CD4-positive, alpha-beta memory T cell (primary cell): ENCODE measurements around the gene CMTM6. TPM values are rescaled to one million over a fixed set of nuclear protein-coding genes. Genes with fewer than 3 reads are reported as not detected.

Source experiments
- CTCF ChIA-PET: fragments of 350-600 bp; sonication (Branson Sonifier 250); formaldehyde crosslinking; loops from one replicate; lab custom pipeline; 2021; ENCODE audit warnings: inconsistent platforms; ENCODE audit not compliant: partially characterized antibody; lab: Charles Lee
- POLR2A ChIA-PET: fragments of 350-600 bp; sonication (Branson Sonifier 250); formaldehyde crosslinking; loops from one replicate; lab custom pipeline; 2021; ENCODE audit not compliant: partially characterized antibody; lab: Charles Lee
- DNase-seq, 5 donors: peaks; one replicate each; pipeline versions ENCODE4 v3.0.0 to v3.0.0-alpha.2; 2020 to 2022; ENCODE audit warnings: mixed read lengths in 1 of 5
- H3K27ac ChIP-seq: one replicate; pipeline ENCODE4 v1.7.0; 2013; ENCODE audit warnings: low read depth, low read length
- H3K27me3 ChIP-seq: 2 replicates; pipeline ENCODE4 v1.7.0; 2013; ENCODE audit warnings: mild to moderate bottlenecking, low read length, moderate library complexity; ENCODE audit not compliant: insufficient read depth
- H3K36me3 ChIP-seq: 2 replicates; pipeline ENCODE4 v1.7.0; 2013; ENCODE audit warnings: mild to moderate bottlenecking, low read length, moderate library complexity; ENCODE audit not compliant: insufficient read depth
- H3K4me1 ChIP-seq: 2 replicates; pipeline ENCODE4 v1.7.0; 2013; ENCODE audit warnings: mild to moderate bottlenecking, low read length, moderate library complexity; ENCODE audit not compliant: insufficient read depth
- H3K4me3 ChIP-seq, 2 donors: one replicate each; pipeline ENCODE4 v1.7.0; 2013; ENCODE audit warnings: low read length in 2 of 2, mild to moderate bottlenecking in 1 of 2
- H3K9me3 ChIP-seq, 2 donors: one replicate each; pipeline ENCODE4 v1.7.0; 2013; ENCODE audit warnings: low read length in 2 of 2, control low read depth in 1 of 2; ENCODE audit not compliant: control insufficient read depth in 1 of 2
- H3K27ac Mint-ChIP-seq, 7 donors: one replicate each; pipeline ENCODE4 v1.8.0; 2020 to 2021; ENCODE audit warnings: mixed read lengths in 7 of 7, mild to moderate bottlenecking in 6 of 7, inconsistent platforms in 3 of 7, moderate library complexity in 3 of 7
- H3K27me3 Mint-ChIP-seq, 2 donors: one replicate each; pipeline ENCODE4 v1.8.0; 2020 to 2021; ENCODE audit warnings: mixed read lengths in 2 of 2
- H3K36me3 Mint-ChIP-seq, 2 donors: one replicate each; pipeline ENCODE4 v1.8.0; 2020 to 2021; ENCODE audit warnings: mixed read lengths in 2 of 2, inconsistent platforms in 1 of 2, mild to moderate bottlenecking in 1 of 2
- H3K4me1 Mint-ChIP-seq, 4 donors: one replicate each; pipeline ENCODE4 v1.8.0; 2020 to 2021; ENCODE audit warnings: mixed read lengths in 4 of 4, mild to moderate bottlenecking in 1 of 4
- H3K4me3 Mint-ChIP-seq, 8 donors: one replicate each; pipeline ENCODE4 v1.8.0; 2020 to 2021; ENCODE audit warnings: mixed read lengths in 8 of 8, mild to moderate bottlenecking in 7 of 8, moderate library complexity in 6 of 8, inconsistent platforms in 3 of 8
- H3K9me3 Mint-ChIP-seq, 8 donors: one replicate each; pipeline ENCODE4 v1.8.0; 2020 to 2021; ENCODE audit warnings: mixed read lengths in 8 of 8, mild to moderate bottlenecking in 5 of 8, inconsistent platforms in 3 of 8, moderate library complexity in 1 of 8
- intact Hi-C: fragments of 100-400 bp; cut with micrococcal nuclease; formaldehyde crosslinking; loops from one replicate; pipeline ENCODE4 v1.15.1; 2023
- polyA plus RNA-seq, 2 donors: library from polyadenylated mRNA; unstranded; fragments of 300-500 nt; fragmentation: Illumina TruSeq; gene quantifications; one replicate each; pipeline ENCODE4 v1.2.3, GENCODE V29; 2021
- total RNA-seq, 2 experiments: library from RNA; stranded (reverse); gene quantifications; one replicate each; pipeline ENCODE4 v1.2.3, GENCODE V29; 2021

Gene CMTM6
- total and polyA plus RNA-seq, 4 experiments from 2014 or later = 30.3 to 230 (median 62.2) TPM

- POLR2A ChIA-PET = interaction anchor here (0.9 kb wide), 1 partner anchor 103 kb away, joined by 3 read pairs; the partner anchor contains the start of gene CMTM7
- Histone ChIP-seq H3K9me3 (no peaks in the 10 kb centered on the region), H3K36me3 (no peaks in the 10 kb centered on the region), H3K27ac (no peak overlapping the region), H3K27me3 (no peaks in the 10 kb centered on the region), H3K4me3 (no peak overlapping the region), H3K4me1 (peaks cover 72% of the 10 kb centered on the region)
- peaks cover 18 to 42% (median 27%) of the 10 kb centered on the region in 4 donors for H3K4me1 Mint-ChIP-seq
- CTCF ChIA-PET = interaction anchor here (4.6 kb wide), 1 partner anchor 15 kb away, joined by 16 read pairs; no protein-coding TSS in a partner anchor
- peaks cover 12 to 13% of the 10 kb centered on the region in 2 donors for H3K36me3 Mint-ChIP-seq
- H3K27ac Mint-ChIP-seq = no peak overlapping the region
- peak overlapping the region in 1 of 8 donors; percentile 1 for H3K4me3 Mint-ChIP-seq
- no peaks in the 10 kb centered on the region for H3K9me3 Mint-ChIP-seq
- no peak for DNase-seq
- intact Hi-C loops = no loop called here
- H3K27me3 Mint-ChIP-seq = no peaks in the 10 kb centered on the region
These were observed 7.6 kb downstream of the CMTM6 start for GRCh38 chr3:32495085-32495484.

- Mint-ChIP-seq H3K4me1 (peaks cover 11 to 33% (median 20%) of the 10 kb centered on the region in 4 donors), H3K9me3 (no peaks in the 10 kb centered on the region), H3K27me3 (no peaks in the 10 kb centered on the region), H3K27ac (no peak overlapping the region), H3K36me3 (peaks cover 9 to 16% of the 10 kb centered on the region in 2 donors), H3K4me3 (no peak overlapping the region)
- H3K36me3 ChIP-seq = no peaks in the 10 kb centered on the region
- ChIA-PET POLR2A (no interaction called here), CTCF (interaction anchor here (0.5 to 1.5 kb wide), 2 partner anchors 27 to 636 kb away, joined by 3 to 4 read pairs; no protein-coding TSS in a partner anchor)
- H3K9me3 ChIP-seq = no peaks in the 10 kb centered on the region
- H3K4me1 ChIP-seq = peaks cover 62% of the 10 kb centered on the region
- H3K4me3 ChIP-seq = no peak overlapping the region
- no peak overlapping the region for H3K27ac ChIP-seq
- no peak for DNase-seq
- no peaks in the 10 kb centered on the region for H3K27me3 ChIP-seq
- intact Hi-C loops = no loop called here
These were observed 8.9 kb downstream of the CMTM6 start for GRCh38 chr3:32493437-32494414.

GRCh38 chr3:32492684-32493436, 9.8 kb downstream of the CMTM6 start:
- no peaks in the 10 kb centered on the region for H3K36me3 ChIP-seq
- peaks cover 55% of the 10 kb centered on the region for H3K4me1 ChIP-seq
- Mint-ChIP-seq H3K27ac (no peak overlapping the region), H3K9me3 (no peaks in the 10 kb centered on the region), H3K27me3 (no peaks in the 10 kb centered on the region), H3K4me3 (no peak overlapping the region), H3K4me1 (peaks cover 8 to 25% (median 19%) of the 10 kb centered on the region in 4 donors), H3K36me3 (peaks cover 11 to 21% of the 10 kb centered on the region in 2 donors)
- no peaks in the 10 kb centered on the region for H3K9me3 ChIP-seq
- H3K4me3 ChIP-seq = no peak overlapping the region
- POLR2A ChIA-PET = no interaction called here
- H3K27ac ChIP-seq = no peak overlapping the region
- CTCF ChIA-PET = interaction anchor here (1.2 to 1.5 kb wide), 2 partner anchors 14 to 26 kb away, joined by 3 to 4 read pairs; no protein-coding TSS in a partner anchor
- DNase-seq = no peak
- no peaks in the 10 kb centered on the region for H3K27me3 ChIP-seq
- intact Hi-C loops = no loop called here

DNA sequence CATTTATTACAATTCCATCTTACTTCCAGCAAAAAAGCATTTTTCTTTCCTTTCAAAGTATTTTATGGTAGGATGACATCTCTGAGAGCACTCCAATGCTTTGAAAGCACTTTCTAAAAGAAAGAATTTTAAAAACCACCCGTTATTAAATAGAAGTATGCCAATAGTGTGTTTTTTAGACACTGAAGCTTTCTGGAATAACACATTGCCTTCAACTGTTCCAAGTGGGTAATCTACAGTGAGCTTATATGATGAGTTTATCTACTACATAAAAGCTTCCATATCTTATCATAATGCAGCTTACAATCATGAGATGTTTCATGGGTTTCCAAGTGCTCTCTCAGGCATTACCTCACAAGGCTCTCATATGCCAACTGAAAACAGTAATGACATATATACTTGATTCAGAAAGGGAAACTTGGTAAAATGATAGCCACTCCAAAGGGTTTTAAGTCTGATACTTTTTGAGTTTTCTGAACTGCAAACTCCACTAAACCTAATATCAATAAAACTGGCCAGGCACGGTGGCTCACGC, 14.1 kb downstream of the CMTM6 start:
- Histone ChIP-seq H3K4me1 (peaks cover 22% of the 10 kb centered on the region), H3K27me3 (no peaks in the 10 kb centered on the region), H3K36me3 (peaks cover 10% of the 10 kb centered on the region), H3K9me3 (no peaks in the 10 kb centered on the region), H3K4me3 (no peak overlapping the region), H3K27ac (no peak overlapping the region)
- Mint-ChIP-seq H3K4me1 (peaks cover 10 to 19% (median 11%) of the 10 kb centered on the region in 4 donors), H3K36me3 (peaks cover 28 to 50% of the 10 kb centered on the region in 2 donors), H3K9me3 (no peaks in the 10 kb centered on the region), H3K27ac (peak overlapping the region in 4 of 7 donors; percentile 1 to 26 (median 12)), H3K4me3 (no peak overlapping the region), H3K27me3 (no peaks in the 10 kb centered on the region)
- intact Hi-C loops = no loop called here
- DNase-seq = no peak
- CTCF ChIA-PET = interaction anchor here (0.7 to 1.3 kb wide), 3 partner anchors 21 to 50 kb away, joined by 3 to 4 read pairs (median 3); no protein-coding TSS in a partner anchor
- POLR2A ChIA-PET = no interaction called here

GRCh38 chr3:32487781-32488473, 14.7 kb downstream of the CMTM6 start:
- intact Hi-C loops = no loop called here
- Mint-ChIP-seq H3K9me3 (no peaks in the 10 kb centered on the region), H3K4me1 (peaks cover 12 to 21% (median 13%) of the 10 kb centered on the region in 4 donors), H3K36me3 (peaks cover 31 to 54% of the 10 kb centered on the region in 2 donors), H3K4me3 (no peak overlapping the region), H3K27me3 (no peaks in the 10 kb centered on the region), H3K27ac (peak overlapping the region in 3 of 7 donors; percentile 19 to 48 (median 26))
- Histone ChIP-seq H3K9me3 (no peaks in the 10 kb centered on the region), H3K36me3 (peaks cover 10% of the 10 kb centered on the region), H3K4me3 (no peak overlapping the region), H3K27ac (no peak overlapping the region), H3K27me3 (no peaks in the 10 kb centered on the region), H3K4me1 (peaks cover 16% of the 10 kb centered on the region)
- ChIA-PET POLR2A (interaction anchor here (1.3 kb wide), 1 partner anchor 10 kb away, joined by 3 read pairs; no protein-coding TSS in a partner anchor), CTCF (interaction anchor here (0.8 to 1.3 kb wide), 3 partner anchors 20 to 113 kb away, joined by 3 to 4 read pairs (median 3); no protein-coding TSS in a partner anchor)
- DNase-seq = no peak

GRCh38 chr3:32484436-32484835, 18.2 kb downstream of the CMTM6 start:
- Histone ChIP-seq H3K27me3 (no peaks in the 10 kb centered on the region), H3K4me1 (peaks cover 3% of the 10 kb centered on the region), H3K9me3 (no peaks in the 10 kb centered on the region), H3K36me3 (peaks cover 10% of the 10 kb centered on the region), H3K27ac (no peak overlapping the region), H3K4me3 (no peak overlapping the region)
- H3K9me3 Mint-ChIP-seq = no peaks in the 10 kb centered on the region
- ChIA-PET CTCF (interaction anchor here (1.2 to 2.0 kb wide), 3 partner anchors 16 to 29 kb away, joined by 3 to 11 read pairs (median 9); no protein-coding TSS in a partner anchor), POLR2A (interaction anchor here (1.5 to 1.6 kb wide), 2 partner anchors 17 to 18 kb away, joined by 3 to 4 read pairs; partner anchors contain the start of gene CMTM6)
- H3K27me3 Mint-ChIP-seq = no peaks in the 10 kb centered on the region
- H3K27ac Mint-ChIP-seq = peak overlapping the region in 4 of 7 donors; percentile 13 to 84 (median 54)
- no peak overlapping the region for H3K4me3 Mint-ChIP-seq
- H3K4me1 Mint-ChIP-seq = peaks cover 22 to 39% (median 27%) of the 10 kb centered on the region in 4 donors
- no peak for DNase-seq
- intact Hi-C loops = no loop called here
- peaks cover 56 to 76% of the 10 kb centered on the region in 2 donors for H3K36me3 Mint-ChIP-seq
